Liver (tissue), 9 donors: Measurements from ENCODE around the gene TMEM255B. TPM values are rescaled to one million over a fixed set of nuclear protein-coding genes. Genes with fewer than 3 reads are reported as not detected.
A peak's percentile ranks its signal among the peaks of the same experiment; 100 is the strongest.

Experiments used
- DNase-seq: peaks from one replicate; pipeline ENCODE4 v3.0.0-alpha.2; 2017; ENCODE audit warnings: low spot score
- H3K27ac ChIP-seq, 2 donors: one replicate each; pipeline ENCODE4 v1.7.0; 2013; ENCODE audit warnings: inconsistent platforms in 2 of 2, low read length in 2 of 2, control low read depth in 1 of 2, low read depth in 1 of 2, mild to moderate bottlenecking in 1 of 2
- H3K27me3 ChIP-seq, 4 donors: one replicate each; pipeline versions ENCODE4 v1.6.1 to v1.7.0; 2013; ENCODE audit warnings: low read length in 3 of 4, inconsistent platforms in 1 of 4, mild to moderate bottlenecking in 1 of 4, moderate library complexity in 1 of 4; ENCODE audit not compliant: control insufficient read depth in 4 of 4, insufficient read depth in 4 of 4
- H3K36me3 ChIP-seq, 4 donors: one replicate each; pipeline versions ENCODE4 v1.6.1 to v1.7.0; 2013; ENCODE audit warnings: low read length in 3 of 4, mild to moderate bottlenecking in 3 of 4, low read depth in 1 of 4, moderate library complexity in 1 of 4; ENCODE audit not compliant: control insufficient read depth in 4 of 4, insufficient read depth in 3 of 4
- H3K4me1 ChIP-seq, 4 donors: one replicate each; pipeline versions ENCODE4 v1.6.1 to v1.7.0; 2013; ENCODE audit warnings: low read length in 3 of 4, mild to moderate bottlenecking in 3 of 4, moderate library complexity in 1 of 4; ENCODE audit not compliant: control insufficient read depth in 4 of 4, insufficient read depth in 4 of 4
- H3K4me3 ChIP-seq, 3 donors: one replicate each; pipeline versions ENCODE4 v1.6.1 to v1.7.0; 2013; ENCODE audit warnings: low read length in 3 of 3, control low read depth in 1 of 3, low read depth in 1 of 3, mild to moderate bottlenecking in 1 of 3
- H3K9ac ChIP-seq, 2 donors: one replicate each; pipeline ENCODE4 v1.7.0; 2013; ENCODE audit warnings: low read length in 2 of 2, mild to moderate bottlenecking in 2 of 2, moderate library complexity in 2 of 2, control low read depth in 1 of 2, low read depth in 1 of 2
- H3K9me3 ChIP-seq, 4 donors: one replicate each; pipeline versions ENCODE4 v1.6.1 to v1.7.0; 2013; ENCODE audit warnings: low read length in 3 of 4; ENCODE audit not compliant: control insufficient read depth in 4 of 4
- CTCF ChIP-seq: fragments of 150-350 bp; IDR thresholded peaks from 2 replicates; pipeline ENCODE4 v1.5.1; 2017; ENCODE audit warnings: improper control_type of control experiment, low read depth, low read length; ENCODE audit not compliant: missing input control
- EGR1 ChIP-seq, 2 donors: IDR thresholded peaks; 2 replicates each; pipeline ENCODE4 v1.6.1; 2016 to 2018; ENCODE audit warnings: antibody characterized with exemption in 2 of 2, low read depth in 2 of 2
- FOXA1 ChIP-seq: IDR thresholded peaks from 2 replicates; pipeline ENCODE4 v1.6.1; 2016; ENCODE audit warnings: antibody characterized with exemption
- FOXA2 ChIP-seq: IDR thresholded peaks from 2 replicates; pipeline ENCODE4 v1.6.1; 2016; ENCODE audit warnings: antibody characterized with exemption
- HNF4A ChIP-seq, 2 donors: conservative IDR thresholded peaks; 2 replicates each; pipeline ENCODE4 v1.6.1; 2016; ENCODE audit warnings: antibody characterized with exemption in 2 of 2, mild to moderate bottlenecking in 2 of 2
- HNF4G ChIP-seq: IDR thresholded peaks from 2 replicates; pipeline ENCODE4 v1.6.1; 2016; ENCODE audit warnings: antibody characterized with exemption
- NR2F2 ChIP-seq: IDR thresholded peaks from 2 replicates; pipeline ENCODE4 v1.6.1; 2016; ENCODE audit warnings: antibody characterized with exemption
- RAD21 ChIP-seq, 2 donors: IDR thresholded peaks; 2 replicates each; pipeline ENCODE4 v1.6.1; 2016; ENCODE audit warnings: antibody characterized with exemption in 2 of 2, mild to moderate bottlenecking in 2 of 2
- RXRA ChIP-seq, 2 donors: IDR thresholded peaks; 2 replicates each; pipeline ENCODE4 v1.6.1; 2017 to 2018; ENCODE audit warnings: antibody characterized with exemption in 2 of 2, mild to moderate bottlenecking in 1 of 2
- SP1 ChIP-seq: IDR thresholded peaks from 2 replicates; pipeline ENCODE4 v1.6.1; 2018; ENCODE audit warnings: antibody characterized with exemption, mild to moderate bottlenecking
- TAF1 ChIP-seq: conservative IDR thresholded peaks from 2 replicates; pipeline ENCODE4 v1.6.1; 2016; ENCODE audit warnings: antibody characterized with exemption, mild to moderate bottlenecking
- ZBTB33 ChIP-seq: IDR thresholded peaks from 2 replicates; pipeline ENCODE4 v1.6.1; 2016; ENCODE audit warnings: antibody characterized with exemption
- whole genome bisulfite sequencing: extraction: QIAGEN DNeasy Blood & Tissue Kit; methylation state at CpG from one replicate; pipeline ENCODE4 v1.1.7; 2013; 5-methylcytosine and 5-hydroxymethylcytosine counted together
- polyA plus RNA-seq, 2 donors: library from polyadenylated mRNA; stranded (reverse) in 1 of 2; unstranded in 1 of 2; fragments of 200-250 nt in 1 of 2; fragments of >200 nt in 1 of 2; fragmentation: Nextera tagmentation in 1 of 2; extraction: Ambion mirVana in 1 of 2; gene quantifications; one replicate each; pipeline versions ENCODE4 v1.2.1 to v1.2.3, GENCODE V29; 2013 to 2015
- total RNA-seq, 2 donors: library from RNA; depleted of rRNA; stranded (reverse); fragments of >200 nt; gene quantifications; one replicate each; pipeline ENCODE4 v1.2.3, GENCODE V29; 2014
- donor health status: healthy.
- donor health status: healthy.
- donor health status: healthy.
- donor health status: healthy.
- donor health status: healthy.

TMEM255B gene
- total and polyA plus RNA-seq, 4 donors: 0.37 to 8.6 (median 3.5) TPM

- Histone ChIP-seq H3K9ac (no peak overlapping the region), H3K27ac (no peak overlapping the region), H3K27me3 (no peaks in the 10 kb centered on the region), H3K9me3 (no peaks in the 10 kb centered on the region), H3K4me1 (peaks cover 0 to 4% (median 2%) of the 10 kb centered on the region in 4 donors), H3K36me3 (peaks cover 0 to 2% (median 0%) of the 10 kb centered on the region in 4 donors), H3K4me3 (no peak overlapping the region)
- peak; percentile 80 for DNase-seq
- TF ChIP-seq SP1: peak; percentile 11
- TF ChIP-seq CTCF: peak; percentile 90
- TF ChIP-seq EGR1 (IDR thresholded peaks at IDR 0.05; ENCODE audit: low read depth in 2 of 2): no peak
- no peak for TF ChIP-seq ZBTB33
- no peak for TF ChIP-seq FOXA2
- no peak for TF ChIP-seq HNF4G
- no peak for TF ChIP-seq FOXA1
- TF ChIP-seq HNF4A (conservative IDR thresholded peaks at IDR 0.05): peak in 1 of 2 donors; percentile 47
- TF ChIP-seq RAD21 (IDR thresholded peaks at IDR 0.05): peak; percentile 82 to 88
- peak in 1 of 2 donors; percentile 58 for TF ChIP-seq RXRA (IDR thresholded peaks at IDR 0.05)
- TF ChIP-seq NR2F2: peak; percentile 39
- WGBS: 22% methylated on average over 24 of the region's 24 CpGs
Measured at GRCh38 chr13:113816946-113817859, 58.2 kb downstream of the TMEM255B start.

- TF ChIP-seq EGR1 (IDR thresholded peaks at IDR 0.05; ENCODE audit: low read depth in 2 of 2): no peak
- no peak for TF ChIP-seq RXRA (IDR thresholded peaks at IDR 0.05)
- TF ChIP-seq CTCF: no peak
- TF ChIP-seq TAF1: no peak
- TF ChIP-seq FOXA2: no peak
- no peak for TF ChIP-seq RAD21 (IDR thresholded peaks at IDR 0.05)
- no peak for TF ChIP-seq ZBTB33
- TF ChIP-seq HNF4A (conservative IDR thresholded peaks at IDR 0.05): no peak
- no peak for TF ChIP-seq HNF4G
- Histone ChIP-seq H3K4me3 (no peak overlapping the region), H3K36me3 (peaks cover 0 to 6% (median under 1%) of the 10 kb centered on the region in 4 donors), H3K9ac (no peak overlapping the region), H3K9me3 (no peaks in the 10 kb centered on the region), H3K27me3 (no peaks in the 10 kb centered on the region), H3K27ac (no peak overlapping the region), H3K4me1 (peaks cover 0 to 4% (median 2%) of the 10 kb centered on the region in 4 donors)
- 87% methylated on average over 60 of the region's 60 CpGs for WGBS
- no peak for DNase-seq
Measured at GRCh38 chr13:113817860-113818691, 59.0 kb downstream of the TMEM255B start.
